GM21786 (cell line): Measurements from ENCODE around the gene COX10.

Source experiments
- ATAC-seq: cut with Tn5 transposase; IDR thresholded peaks from one replicate; pipeline ENCODE4 v1.9.1; 2021; ENCODE audit not compliant: unreplicated experiment

Gene COX10

GRCh38 chr17:14068542-14069250 is 608 bp upstream of the COX10 start:
- peak; percentile 4 for ATAC-seq

DNA sequence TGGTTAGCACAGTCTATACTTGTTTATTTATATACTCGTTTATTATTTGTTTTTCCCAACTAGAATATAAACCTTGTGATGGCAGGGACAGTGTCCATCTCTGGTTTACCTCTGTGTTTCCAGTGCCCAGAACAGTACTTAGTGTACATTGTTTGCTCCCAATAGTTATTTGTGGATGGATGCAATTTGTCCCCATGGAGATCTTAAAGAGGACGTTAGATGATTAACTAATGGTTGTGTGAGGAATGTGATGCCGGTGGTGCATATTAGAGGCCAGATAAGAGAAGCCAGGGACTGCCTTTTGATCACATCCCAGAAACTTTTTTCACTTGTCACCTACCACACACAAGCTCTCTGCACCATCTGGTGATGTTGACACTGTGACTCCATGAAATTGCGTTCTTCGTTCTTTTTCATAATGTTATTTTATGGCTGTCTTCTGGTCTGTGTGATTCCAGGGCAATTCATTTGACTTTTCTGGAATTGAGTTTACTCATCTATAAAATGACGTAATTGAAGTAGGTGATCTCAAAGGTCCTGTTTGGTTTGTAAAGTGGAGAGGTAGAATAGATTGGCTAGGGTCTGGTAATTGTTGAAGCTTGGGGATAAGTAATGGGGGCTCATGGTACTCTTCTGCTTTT is 1.2 kb downstream of the COX10 start:
- no peak for ATAC-seq

DNA sequence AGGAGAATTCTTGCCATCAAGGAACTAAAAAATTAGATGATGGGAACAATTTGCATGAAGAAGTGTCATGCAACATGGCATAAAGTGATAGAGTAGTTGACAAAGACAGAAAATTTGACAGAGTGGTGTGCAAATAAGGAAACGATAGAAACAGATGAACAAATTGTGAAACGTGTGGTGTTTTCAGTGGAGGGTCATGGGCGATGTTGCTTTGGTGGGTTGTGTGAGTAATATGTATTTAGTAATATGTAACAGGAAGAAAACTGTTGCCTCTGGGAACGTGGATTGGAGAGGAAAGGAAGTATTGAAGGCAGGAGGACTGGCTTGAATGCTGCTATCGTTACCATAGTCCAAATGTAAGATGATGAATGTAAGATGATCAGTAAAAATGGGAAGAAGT is 3.6 kb downstream of the COX10 start:
- no peak for ATAC-seq

DNA sequence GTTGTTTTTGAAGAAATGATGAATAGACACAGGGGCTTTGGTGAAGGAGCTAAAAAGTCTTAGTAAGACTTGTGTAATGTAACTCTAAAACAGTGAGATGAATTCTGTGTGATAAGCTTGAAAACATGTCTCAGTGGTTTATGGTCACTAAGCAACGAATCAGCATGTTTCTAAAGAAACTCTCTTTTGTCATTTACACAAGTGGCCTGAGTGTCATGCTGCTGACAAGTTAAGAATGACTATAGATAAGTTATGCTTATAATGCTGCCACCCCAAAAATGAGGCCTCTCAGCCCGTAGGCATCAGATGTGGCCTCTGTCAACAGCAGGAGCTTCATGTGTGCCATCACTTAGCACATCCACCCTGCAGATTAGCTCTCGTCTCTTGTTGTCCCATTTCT is 8.7 kb downstream of the COX10 start:
- ATAC-seq, result no peak

GRCh38 chr17:14080847-14081251 is 11.5 kb downstream of the COX10 start:
- ATAC-seq, result no peak

DNA sequence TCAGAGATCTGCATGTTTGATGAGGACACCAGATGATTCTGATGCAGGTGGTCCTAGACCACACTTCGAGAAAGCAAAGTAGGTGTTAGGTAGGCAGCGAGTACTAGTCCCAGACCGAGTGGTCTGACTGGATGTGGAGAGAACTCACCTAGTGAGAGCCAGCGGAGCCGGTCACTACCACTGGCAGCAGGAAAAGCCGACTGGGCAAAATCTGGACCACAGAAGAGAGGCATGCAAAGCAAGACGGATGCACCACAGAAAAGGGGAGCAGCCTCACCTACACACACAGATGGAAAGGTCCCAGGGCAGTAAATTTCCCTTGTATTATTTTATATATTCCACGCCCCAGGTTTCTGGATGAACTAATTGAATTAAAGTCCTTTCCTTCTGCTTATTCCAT is 13.5 kb downstream of the COX10 start:
- ATAC-seq, result no peak

DNA sequence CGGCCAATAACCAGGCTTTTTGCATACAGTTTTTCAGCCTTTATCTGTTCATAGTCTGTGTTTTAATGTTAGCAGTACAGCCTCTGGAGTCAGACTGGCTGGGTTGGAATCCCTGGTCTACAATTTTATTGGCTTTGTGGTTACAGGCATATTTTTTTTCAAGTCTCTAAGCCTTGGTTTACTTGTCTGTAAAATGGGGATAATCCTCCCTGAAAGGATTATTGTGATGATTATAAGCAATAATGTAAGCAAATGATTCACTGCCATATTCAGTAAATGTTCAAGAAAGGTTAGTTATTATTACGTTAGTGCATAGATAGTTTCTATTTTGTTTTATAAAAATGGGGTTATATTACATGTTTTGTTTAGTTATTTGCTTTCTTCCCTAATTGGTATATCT is 15.7 kb downstream of the COX10 start:
- no peak for ATAC-seq

- ATAC-seq, result no peak
These were observed 16.9 kb downstream of the COX10 start for GRCh38 chr17:14086189-14086588.

- no peak for ATAC-seq
These were observed 19.9 kb downstream of the COX10 start for GRCh38 chr17:14089179-14089578.

DNA sequence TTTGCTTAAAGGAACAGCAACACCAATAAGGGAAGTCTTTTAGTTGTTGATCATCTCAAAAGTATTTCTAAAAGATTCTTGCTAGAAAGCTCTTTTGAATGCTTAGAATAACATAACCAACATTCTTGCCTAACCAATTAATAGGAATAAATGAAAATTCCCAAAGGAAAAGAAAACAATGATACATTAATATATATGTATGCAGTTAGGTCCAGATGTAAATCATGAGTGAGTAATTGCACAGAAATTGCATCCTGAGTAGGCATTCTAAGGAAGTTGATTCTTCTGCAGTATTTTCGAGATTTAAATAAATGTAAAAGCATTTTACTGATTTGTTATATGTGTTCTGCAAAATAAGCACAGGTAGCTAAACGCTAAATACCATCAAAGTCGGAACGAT is 22.1 kb downstream of the COX10 start:
- no peak for ATAC-seq

- no peak for ATAC-seq
These were observed 23.5 kb downstream of the COX10 start for GRCh38 chr17:14092808-14093207.

GRCh38 chr17:14094676-14095601 is 25.6 kb downstream of the COX10 start:
- ATAC-seq, result no peak

DNA sequence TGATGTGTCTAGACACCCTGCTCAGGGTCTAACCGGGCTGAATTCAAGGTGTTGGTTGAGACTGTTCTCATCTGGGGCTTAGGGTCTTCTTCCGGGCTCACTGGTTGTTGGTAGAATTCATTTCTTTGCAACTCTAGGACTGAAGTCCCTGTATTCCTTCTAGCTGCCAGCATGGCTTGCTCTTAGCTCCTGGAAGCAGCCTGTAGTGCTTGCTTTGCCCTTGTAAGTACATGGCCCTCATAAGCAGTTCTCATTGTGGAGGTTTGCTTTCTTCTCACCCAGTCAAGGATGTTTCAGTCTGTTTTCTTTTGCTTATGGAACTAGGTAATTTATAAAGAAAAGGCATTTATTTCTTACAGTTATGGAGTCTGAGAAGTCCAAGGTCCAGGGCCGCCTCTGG is 26.3 kb downstream of the COX10 start:
- no peak for ATAC-seq

DNA sequence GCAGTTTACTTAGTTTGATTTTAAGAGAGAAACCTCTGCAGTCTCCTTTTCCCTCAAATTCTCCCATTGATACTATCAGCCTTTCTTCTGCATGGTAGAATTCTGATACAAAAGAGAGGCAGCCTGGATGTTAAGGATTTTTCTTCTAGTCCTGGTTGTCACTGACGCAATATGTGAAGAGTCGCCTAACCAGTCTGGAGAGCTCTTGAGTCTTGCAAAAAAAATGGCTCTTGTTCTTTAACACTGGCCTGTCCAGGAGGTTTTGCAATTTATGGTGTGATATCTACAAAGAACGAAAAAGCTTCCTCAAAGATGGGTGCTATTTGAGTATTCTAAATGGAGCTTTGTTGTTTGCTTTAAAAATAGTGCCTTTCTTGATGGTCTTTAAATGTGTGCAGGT is 28.9 kb downstream of the COX10 start:
- ATAC-seq, result no peak

GRCh38 chr17:14101976-14102375 is 32.7 kb downstream of the COX10 start:
- no peak for ATAC-seq

- no peak for ATAC-seq
These were observed 34.5 kb downstream of the COX10 start for GRCh38 chr17:14103836-14104235.

GRCh38 chr17:14104734-14105133 is 35.4 kb downstream of the COX10 start:
- ATAC-seq, result no peak

DNA sequence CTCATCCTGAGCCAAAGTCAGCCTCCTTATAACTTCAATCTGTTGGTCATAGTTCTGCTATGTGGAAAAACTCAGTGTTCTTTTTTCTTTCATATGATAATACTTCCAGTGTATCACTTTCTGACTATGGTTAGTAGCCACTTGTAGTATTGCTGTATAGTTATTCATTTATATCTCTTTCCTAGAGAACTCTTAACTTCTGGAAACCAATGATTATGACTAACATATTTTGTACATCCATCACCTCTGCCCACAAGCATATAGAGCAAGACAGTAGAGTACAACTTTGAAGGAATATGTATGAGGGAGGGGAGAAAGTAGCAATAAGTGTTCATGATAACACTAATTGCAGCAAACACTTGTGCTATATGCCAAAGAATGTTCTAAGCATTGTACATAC is 38.6 kb downstream of the COX10 start:
- ATAC-seq, result no peak

DNA sequence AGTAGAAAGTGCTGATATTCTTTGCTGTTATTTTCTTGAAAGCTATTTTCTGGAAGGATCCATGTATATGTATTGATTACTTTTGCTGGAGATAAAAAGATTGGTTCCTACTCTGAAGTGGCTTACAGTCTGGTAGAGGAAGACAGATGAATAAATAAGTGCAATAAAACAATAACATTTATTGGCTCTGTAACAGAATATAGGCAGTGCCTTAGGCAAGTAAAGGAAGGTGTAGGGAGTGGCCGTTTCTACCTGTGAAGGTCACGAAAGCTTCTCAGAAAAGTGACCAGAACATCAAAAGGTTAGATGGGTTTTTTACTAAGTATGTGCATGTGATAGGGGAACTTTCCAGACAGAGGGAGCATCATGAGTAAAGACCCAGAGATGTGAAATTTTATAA is 43.1 kb downstream of the COX10 start:
- no peak for ATAC-seq

- ATAC-seq, result no peak
These were observed 43.8 kb downstream of the COX10 start for GRCh38 chr17:14113137-14113536.

DNA sequence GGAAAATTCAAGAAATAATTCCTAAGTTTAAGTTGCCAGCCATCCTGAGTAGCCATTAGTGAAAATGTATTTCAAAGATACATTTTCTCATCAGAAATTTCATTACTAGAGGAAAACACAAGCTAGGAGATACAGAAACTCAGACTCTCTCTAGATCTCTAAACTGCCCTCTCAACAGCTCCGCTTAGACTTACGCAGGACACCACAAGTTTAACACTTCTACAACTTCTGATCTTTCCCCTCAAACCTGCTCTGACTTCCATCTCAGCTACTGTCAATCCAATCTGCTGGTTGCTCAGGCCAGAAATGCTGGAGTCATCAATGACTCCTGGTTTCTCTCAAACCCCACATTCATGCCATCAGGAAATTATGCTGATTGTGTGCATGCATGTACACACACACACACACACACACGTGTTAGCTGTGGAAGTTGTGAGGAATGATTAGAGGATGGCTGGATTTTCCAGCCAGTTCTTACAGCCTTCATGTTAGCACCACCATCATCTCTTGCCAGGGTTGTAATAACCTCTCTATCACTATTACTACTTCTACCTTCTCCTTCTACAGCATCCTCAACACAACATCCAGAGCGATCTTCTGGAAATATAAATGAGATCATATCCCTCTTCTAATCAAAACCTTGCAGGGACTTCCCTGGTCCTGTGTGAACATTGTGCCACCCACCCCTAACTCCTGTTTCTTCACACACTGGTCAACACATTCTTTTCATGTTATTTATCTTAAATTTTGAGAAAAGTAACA is 47.1 kb downstream of the COX10 start:
- ATAC-seq, result no peak
